GM12878 (cell line): ENCODE measurements around the gene NUDT9. TPM values are rescaled to one million over a fixed set of nuclear protein-coding genes. Genes with fewer than 3 reads are reported as not detected.

Experiments used
- BMI1 ChIP-seq: fragments of 450-650 bp; IDR thresholded peaks from 2 replicates; pipeline ENCODE4 v1.6.1; 2016; ENCODE audit warnings: mild to moderate bottlenecking, moderate library complexity, borderline replicate concordance
- CBX3 ChIP-seq: fragments of 200-600 bp; sonication (generic); IDR thresholded peaks from 2 replicates; pipeline ENCODE4 v1.6.1; 2016; ENCODE audit warnings: low read depth, borderline replicate concordance
- EP300 ChIP-seq, 2 experiments: fragments of 150-350 bp in 1 of 2; IDR thresholded peaks; 2 replicates each; pipeline ENCODE4 v1.6.1; 2011 to 2012; ENCODE audit warnings: low read depth in 2 of 2, low read length in 2 of 2, borderline replicate concordance in 1 of 2, improper control_type of control experiment in 1 of 2, inconsistent platforms in 1 of 2; ENCODE audit not compliant: control insufficient read depth in 1 of 2
- JUNB ChIP-seq: IDR thresholded peaks from 2 replicates; pipeline ENCODE4 v1.6.1; 2016; ENCODE audit warnings: antibody characterized with exemption, mild to moderate bottlenecking
- PAX5 ChIP-seq: IDR thresholded peaks from 2 replicates; pipeline ENCODE4 v1.6.1; 2011; ENCODE audit warnings: low read depth, low read length, borderline replicate concordance
- SMARCA5 ChIP-seq: fragments of 450-650 bp; IDR thresholded peaks from 2 replicates; pipeline ENCODE4 v1.6.1; 2017; ENCODE audit warnings: mild to moderate bottlenecking
- STAT1 ChIP-seq: fragments of 450-650 bp; conservative IDR thresholded peaks from 2 replicates; pipeline ENCODE4 v1.6.1; 2014; ENCODE audit warnings: antibody characterized with exemption, mild to moderate bottlenecking
- ZNF384 ChIP-seq: IDR thresholded peaks from 2 replicates; pipeline ENCODE4 v1.6.1; 2012; ENCODE audit warnings: low read depth, mild to moderate bottlenecking, low read length, improper control_type of control experiment, borderline replicate concordance
- polyA plus RNA-seq, 11 experiments: library from polyadenylated mRNA; depleted of rRNA in 4 of 11; unstranded in 6 of 11; stranded (reverse) in 5 of 11; fragments of >200 nt; fragmentation: Nextera tagmentation in 4 of 11; fragmentation: Illumina TruSeq in 1 of 11; extraction: Ambion mirVana in 4 of 11; extraction: Trizol in 1 of 11; gene quantifications; 1 replicate in 1 of 11; 2 replicates in 10 of 11; pipeline versions ENCODE4 v1.2.1 to v1.2.3, GENCODE V29; 2011 to 2016; ENCODE audit warnings: inconsistent platforms in 2 of 11, missing spikeins in 2 of 11, low read depth in 1 of 11
- total RNA-seq, 4 experiments: library from RNA; depleted of rRNA in 3 of 4; stranded (reverse); fragments of >200 nt in 3 of 4; fragmentation: Illumina TruSeq in 1 of 4; extraction: Trizol in 1 of 4; gene quantifications; 2 replicates each; pipeline versions ENCODE4 v1.2.1 to v1.2.3, GENCODE V29; 2013 to 2021
- TF ChIP-seq, protein P1 (sequence below): fragments of 450-650 bp; IDR thresholded peaks from 2 replicates; pipeline ENCODE4 v1.6.1; 2017; ENCODE audit warnings: antibody characterized with exemption, mild to moderate bottlenecking, moderate library complexity
- TF ChIP-seq, protein P2 (sequence below): IDR thresholded peaks from 2 replicates; pipeline ENCODE4 v1.6.1; 2012; ENCODE audit warnings: low read depth, low read length, improper control_type of control experiment

The NUDT9 gene
- total and polyA plus RNA-seq, 10 of the 15 experiments (the other 5 are each of a cell fraction or from before 2014, with no cell fraction given): 8.4 to 28.3 (median 14.6) TPM

DNA sequence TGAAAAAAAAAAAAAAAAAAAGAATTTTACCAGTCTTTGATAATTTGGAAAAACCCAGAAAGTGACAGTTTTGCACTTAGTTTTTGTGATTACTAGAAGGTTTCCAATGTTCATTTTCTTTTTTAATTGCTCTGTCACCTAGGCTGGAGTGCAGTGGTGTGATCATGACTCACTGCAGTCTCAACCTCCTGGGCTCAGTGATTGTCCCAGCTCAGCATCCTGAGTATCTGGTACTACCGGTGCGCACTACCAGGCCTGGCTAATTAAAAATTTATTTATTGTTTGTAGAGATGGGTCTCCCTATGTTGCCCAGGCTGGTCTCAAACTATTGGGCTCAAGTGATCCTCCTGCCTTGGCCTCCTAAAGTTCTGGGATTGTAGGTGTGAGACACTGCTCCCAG lies 3.3 kb downstream of the NUDT9 start (continued):
- TF ChIP-seq, protein P1, sequence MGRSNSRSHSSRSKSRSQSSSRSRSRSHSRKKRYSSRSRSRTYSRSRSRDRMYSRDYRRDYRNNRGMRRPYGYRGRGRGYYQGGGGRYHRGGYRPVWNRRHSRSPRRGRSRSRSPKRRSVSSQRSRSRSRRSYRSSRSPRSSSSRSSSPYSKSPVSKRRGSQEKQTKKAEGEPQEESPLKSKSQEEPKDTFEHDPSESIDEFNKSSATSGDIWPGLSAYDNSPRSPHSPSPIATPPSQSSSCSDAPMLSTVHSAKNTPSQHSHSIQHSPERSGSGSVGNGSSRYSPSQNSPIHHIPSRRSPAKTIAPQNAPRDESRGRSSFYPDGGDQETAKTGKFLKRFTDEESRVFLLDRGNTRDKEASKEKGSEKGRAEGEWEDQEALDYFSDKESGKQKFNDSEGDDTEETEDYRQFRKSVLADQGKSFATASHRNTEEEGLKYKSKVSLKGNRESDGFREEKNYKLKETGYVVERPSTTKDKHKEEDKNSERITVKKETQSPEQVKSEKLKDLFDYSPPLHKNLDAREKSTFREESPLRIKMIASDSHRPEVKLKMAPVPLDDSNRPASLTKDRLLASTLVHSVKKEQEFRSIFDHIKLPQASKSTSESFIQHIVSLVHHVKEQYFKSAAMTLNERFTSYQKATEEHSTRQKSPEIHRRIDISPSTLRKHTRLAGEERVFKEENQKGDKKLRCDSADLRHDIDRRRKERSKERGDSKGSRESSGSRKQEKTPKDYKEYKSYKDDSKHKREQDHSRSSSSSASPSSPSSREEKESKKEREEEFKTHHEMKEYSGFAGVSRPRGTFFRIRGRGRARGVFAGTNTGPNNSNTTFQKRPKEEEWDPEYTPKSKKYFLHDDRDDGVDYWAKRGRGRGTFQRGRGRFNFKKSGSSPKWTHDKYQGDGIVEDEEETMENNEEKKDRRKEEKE: no peak
- TF ChIP-seq ZNF384: no peak
- TF ChIP-seq EP300 (IDR thresholded peaks at IDR 0.05; ENCODE audit: borderline replicate concordance in 1 of 2, control insufficient read depth in 1 of 2, low read depth in 2 of 2, low read length in 2 of 2): no peak
- TF ChIP-seq, protein P2, sequence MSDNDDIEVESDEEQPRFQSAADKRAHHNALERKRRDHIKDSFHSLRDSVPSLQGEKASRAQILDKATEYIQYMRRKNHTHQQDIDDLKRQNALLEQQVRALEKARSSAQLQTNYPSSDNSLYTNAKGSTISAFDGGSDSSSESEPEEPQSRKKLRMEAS: no peak
- TF ChIP-seq CBX3: no peak
- no peak for TF ChIP-seq BMI1
- no peak for TF ChIP-seq PAX5
- no peak for TF ChIP-seq STAT1
- no peak for TF ChIP-seq SMARCA5
- no peak for TF ChIP-seq JUNB
